Lung (tissue), 16 donors: ENCODE results near the gene CXCL16. TPM values are rescaled to one million over a fixed set of nuclear protein-coding genes. Genes with fewer than 3 reads are reported as not detected.
A peak's percentile ranks its signal among the peaks of the same experiment; 100 is the strongest.

ENCODE experiments used
- ATAC-seq: fragments of 200-7000 bp; cut with Tn5 transposase; one replicate; pipeline ENCODE4 v1.9.1; 2020; ENCODE audit warnings: moderate number of reproducible peaks; ENCODE audit not compliant: insufficient read depth, low FRiP score
- DNase-seq, 3 donors: peaks; one replicate each; pipeline ENCODE4 v3.0.0-alpha.2; 2013 to 2017
- H3K27ac ChIP-seq, 2 donors: one replicate each; pipeline ENCODE4 v1.5.1; 2013; ENCODE audit warnings: mild to moderate bottlenecking in 2 of 2, moderate library complexity in 2 of 2, control low read depth in 1 of 2, inconsistent platforms in 1 of 2, low read depth in 1 of 2, low read length in 1 of 2
- H3K27me3 ChIP-seq, 3 donors: one replicate each; pipeline ENCODE4 v1.5.1; 2013; ENCODE audit warnings: low read length in 2 of 3; ENCODE audit not compliant: control insufficient read depth in 3 of 3, insufficient read depth in 3 of 3
- H3K36me3 ChIP-seq, 4 donors: one replicate each; pipeline ENCODE4 v1.5.1; 2013; ENCODE audit warnings: low read length in 4 of 4, mild to moderate bottlenecking in 1 of 4, moderate library complexity in 1 of 4; ENCODE audit not compliant: control insufficient read depth in 4 of 4, insufficient read depth in 4 of 4
- H3K4me1 ChIP-seq, 5 donors: one replicate each; pipeline ENCODE4 v1.5.1; 2013; ENCODE audit warnings: low read length in 5 of 5, mild to moderate bottlenecking in 2 of 5, moderate library complexity in 1 of 5; ENCODE audit not compliant: control insufficient read depth in 5 of 5, insufficient read depth in 5 of 5
- H3K4me3 ChIP-seq: one replicate; pipeline ENCODE4 v1.5.1; 2013; ENCODE audit warnings: mild to moderate bottlenecking, control low read depth, moderate library complexity
- H3K9ac ChIP-seq, 2 donors: one replicate each; pipeline ENCODE4 v1.5.1; 2013; ENCODE audit warnings: low read length in 2 of 2, control low read depth in 1 of 2; ENCODE audit not compliant: insufficient read depth in 1 of 2
- H3K9me3 ChIP-seq, 4 donors: one replicate each; pipeline ENCODE4 v1.5.1; 2013; ENCODE audit warnings: low read length in 3 of 4, mild to moderate bottlenecking in 1 of 4, moderate library complexity in 1 of 4; ENCODE audit not compliant: control insufficient read depth in 4 of 4, insufficient read depth in 3 of 4
- CTCF ChIP-seq: IDR thresholded peaks from 2 replicates; pipeline ENCODE4 v1.5.1; 2012; ENCODE audit warnings: mild to moderate bottlenecking; ENCODE audit errors: control extremely low read depth, extremely low read depth
- WGBS, 2 donors: extraction: QIAGEN DNeasy Blood & Tissue Kit; methylation state at CpG; one replicate each; pipeline ENCODE4 v1.1.7; 2013; 5-methylcytosine and 5-hydroxymethylcytosine counted together
- long read RNA-seq, 5 donors: transcript quantifications; one replicate each; lab custom pipeline, GENCODE V29; 2026
- polyA plus RNA-seq, 2 donors: library from polyadenylated mRNA; stranded (reverse); fragments of 200-250 nt; gene quantifications; one replicate each; pipeline ENCODE4 v1.2.1, GENCODE V29; 2013
- total RNA-seq, 2 donors: library from RNA; depleted of rRNA in 1 of 2; stranded (reverse); fragments of >200 nt in 1 of 2; gene quantifications; one replicate each; pipeline ENCODE4 v1.2.1, GENCODE V29; 2014 to 2021
- donor health status: control.
- donor health status: control.
- donor health status: Bipolar disorder and iron deficiency.
- donor health status: healthy.
- donor health status: DM: yes; HTN: yes; CAD: no.

Gene CXCL16
- total RNA-seq = 100 to 1,000 TPM in 1 of 2 donors, 10 to 100 TPM in 1; 32.7 to 139 TPM
- polyA plus RNA-seq = 100 to 1,000 TPM in 1 of 2 donors, 10 to 100 TPM in 1; 82.3 to 252 TPM
- long read RNA-seq, donor 1, transcript CXCL16-201 (6 exons, 2,222 nt) = major isoform, 5 of 7 reads
- long read RNA-seq, donor 1, partial matches to known transcripts = 0 of 7 reads
- long read RNA-seq, donor 1, other reads (novel, unspliced or antisense) = 0 of 7 reads
- long read RNA-seq, donor 2, transcript CXCL16-201 (6 exons, 2,222 nt) = major isoform, 6 of 6 reads
- long read RNA-seq, donor 2, partial matches to known transcripts = 0 of 6 reads
- long read RNA-seq, donor 2, other reads (novel, unspliced or antisense) = 0 of 6 reads
- long read RNA-seq, donor 3, partial matches to known transcripts = 0 of 2 reads
- long read RNA-seq, donor 3, other reads (novel, unspliced or antisense) = 0 of 2 reads
- long read RNA-seq, donor 4 = 0 reads
- long read RNA-seq, donor 5, transcript CXCL16-201 (6 exons, 2,222 nt) = major isoform, 9 of 17 reads
- long read RNA-seq, donor 5, partial matches to known transcripts = 7 of 17 reads
- long read RNA-seq, donor 5, other reads (novel, unspliced or antisense) = 0 of 17 reads

GRCh38 chr17:4739122-4740024, at the start of gene CXCL16, which contains the start of gene ZMYND15:
Gene CXCL16 (minus strand): TSS chr17:4739928. CDS start chr17:4739339, 589 bp downstream.
Gene ZMYND15 (plus strand): TSS chr17:4739833. CDS start chr17:4740549, 716 bp downstream.
- Histone ChIP-seq H3K27ac (peak within 1 kb of the TSS in 1 of 2 donors; percentile 81), H3K9me3 (no peaks in the 10 kb centered on the region), H3K4me1 (peaks cover 0 to 13% (median 2%) of the 10 kb centered on the region in 5 donors), H3K4me3 (peak within 1 kb of the TSS; percentile 72), H3K27me3 (peaks cover 0 to 18% (median 17%) of the 10 kb centered on the region in 3 donors), H3K36me3 (peaks cover 0 to 8% (median 0%) of the 10 kb centered on the region in 4 donors), H3K9ac (no peak within 1 kb of the TSS)
- ATAC-seq (peak; percentile 66), DNase-seq (peak; percentile 42 to 56 (median 48))
- 0 to 1% methylated on average over 69 to 100 of the region's 100 CpGs for WGBS, 2 donors
- no peak for TF ChIP-seq CTCF

GRCh38 chr17:4788807-4789700, 49.3 kb upstream of the CXCL16 start, which contains the start of gene GLTPD2:
Gene GLTPD2 (plus strand): TSS chr17:4788964. CDS start chr17:4789012, 48 bp downstream.
- Histone ChIP-seq H3K4me1 (peaks cover 4 to 33% (median 17%) of the 10 kb centered on the region in 5 donors), H3K27me3 (peaks cover 0 to 25% (median 17%) of the 10 kb centered on the region in 3 donors), H3K36me3 (no peaks in the 10 kb centered on the region), H3K4me3 (peak within 1 kb of the TSS; percentile 50), H3K9ac (peak within 1 kb of the TSS in 1 of 2 donors; percentile 17), H3K9me3 (no peaks in the 10 kb centered on the region), H3K27ac (peak within 1 kb of the TSS; percentile 91 to 97)
- TF ChIP-seq CTCF = no peak
- WGBS, 2 donors = 19 to 35% methylated on average over 58 to 62 of the region's 62 CpGs
- DNase-seq = no peak
- no peak for ATAC-seq

GRCh38 chr17:4788159-4788806, 48.6 kb upstream of the CXCL16 start:
- H3K9ac ChIP-seq = no peak overlapping the region
- H3K27ac ChIP-seq = peak overlapping the region in 1 of 2 donors; percentile 42
- ATAC-seq (no peak), DNase-seq (no peak)
- H3K36me3 ChIP-seq = no peaks in the 10 kb centered on the region
- peaks cover 4 to 33% (median 17%) of the 10 kb centered on the region in 5 donors for H3K4me1 ChIP-seq
- no peak for TF ChIP-seq CTCF
- no peak overlapping the region for H3K4me3 ChIP-seq
- H3K9me3 ChIP-seq = no peaks in the 10 kb centered on the region
- 78 to 83% methylated on average over 14 of the region's 14 CpGs for WGBS, 2 donors
- peaks cover 0 to 32% (median 24%) of the 10 kb centered on the region in 3 donors for H3K27me3 ChIP-seq
